ENCODE measurements around the gene ESPL1. TPM values are rescaled to one million over a fixed set of nuclear protein-coding genes. Genes with fewer than 3 reads are reported as not detected.

The ESPL1 gene
- total RNA-seq (2022; extraction: Qiagen RNA extraction), result 15.3 to 23.5 TPM (median 19.9 TPM) in 5 replicates

DNA sequence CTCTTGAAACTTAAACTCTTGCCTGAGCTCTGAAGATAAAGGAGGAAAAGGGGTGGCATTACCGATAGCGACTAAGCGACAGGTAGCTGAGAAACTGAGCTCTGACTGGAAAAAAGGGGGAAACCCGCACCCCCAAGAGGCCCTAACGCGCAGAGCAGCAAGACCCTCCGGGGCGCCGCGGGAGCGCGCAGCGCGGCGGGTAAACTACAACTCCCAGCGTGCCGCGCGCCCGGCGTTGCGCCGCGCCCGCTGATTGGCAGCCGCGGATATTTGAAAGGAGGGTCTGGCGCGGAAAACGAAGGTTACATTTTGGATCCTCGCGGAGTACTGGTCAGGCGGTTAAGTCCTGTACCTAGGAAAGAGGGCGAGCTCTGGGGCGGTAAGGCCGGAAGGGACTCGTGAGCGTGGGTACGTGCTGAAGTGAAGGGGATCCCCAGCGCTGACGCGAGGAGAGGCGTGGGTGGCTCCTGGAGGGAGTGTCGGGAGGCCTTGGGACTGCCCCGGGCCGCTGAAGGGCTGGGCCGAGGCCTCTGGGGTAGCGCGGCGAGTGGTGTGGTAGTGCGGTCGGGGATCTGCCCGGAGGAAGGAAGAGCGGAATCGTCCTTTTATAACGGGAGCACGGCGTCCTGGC lies at the start of gene ESPL1:
ESPL1 (plus strand) TSS at position 301 of the 631 bp plus-strand sequence. CDS start 468 bp downstream, outside the sequence.

DNA sequence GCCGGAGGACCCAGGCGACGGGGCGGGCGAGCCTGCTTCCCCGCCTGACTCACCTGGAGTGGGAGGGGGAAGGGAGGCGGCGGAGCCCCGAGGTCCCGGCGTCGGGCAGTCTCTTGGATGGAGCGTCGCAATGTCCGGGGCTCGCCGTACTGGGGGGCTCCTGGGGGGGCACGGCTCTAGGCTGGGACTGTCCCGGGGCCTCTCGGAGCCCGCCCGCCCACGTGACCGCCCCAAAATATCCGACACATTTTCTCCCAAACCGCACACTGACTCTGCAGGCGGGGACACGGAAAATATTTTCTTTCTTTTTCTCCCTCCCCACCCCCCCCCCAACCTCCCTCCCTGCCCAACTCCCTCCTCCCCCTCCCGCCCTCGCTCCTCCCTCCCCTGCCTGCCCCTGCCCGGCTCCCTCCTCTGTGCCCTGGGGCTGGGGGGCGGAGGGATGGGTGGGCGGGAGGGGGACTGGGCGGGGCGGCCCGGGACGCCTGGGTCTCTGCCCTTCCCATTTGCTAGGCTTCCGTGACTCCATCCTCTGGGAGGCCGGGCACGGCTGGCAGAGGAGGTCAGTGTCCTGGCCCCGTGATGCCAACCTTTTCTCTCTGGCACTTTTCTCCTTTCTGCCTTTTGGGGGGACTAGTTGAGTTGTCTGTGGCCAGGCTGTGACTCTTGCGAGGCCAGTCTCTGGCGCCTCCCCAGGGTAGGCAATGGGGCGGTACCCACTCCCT lies 36.0 kb upstream of the ESPL1 start, which contains the start of gene RARG:
RARG (minus strand) TSS at position 289 of the 725 bp plus-strand sequence. CDS start 4,664 bp downstream, outside the sequence.

DNA sequence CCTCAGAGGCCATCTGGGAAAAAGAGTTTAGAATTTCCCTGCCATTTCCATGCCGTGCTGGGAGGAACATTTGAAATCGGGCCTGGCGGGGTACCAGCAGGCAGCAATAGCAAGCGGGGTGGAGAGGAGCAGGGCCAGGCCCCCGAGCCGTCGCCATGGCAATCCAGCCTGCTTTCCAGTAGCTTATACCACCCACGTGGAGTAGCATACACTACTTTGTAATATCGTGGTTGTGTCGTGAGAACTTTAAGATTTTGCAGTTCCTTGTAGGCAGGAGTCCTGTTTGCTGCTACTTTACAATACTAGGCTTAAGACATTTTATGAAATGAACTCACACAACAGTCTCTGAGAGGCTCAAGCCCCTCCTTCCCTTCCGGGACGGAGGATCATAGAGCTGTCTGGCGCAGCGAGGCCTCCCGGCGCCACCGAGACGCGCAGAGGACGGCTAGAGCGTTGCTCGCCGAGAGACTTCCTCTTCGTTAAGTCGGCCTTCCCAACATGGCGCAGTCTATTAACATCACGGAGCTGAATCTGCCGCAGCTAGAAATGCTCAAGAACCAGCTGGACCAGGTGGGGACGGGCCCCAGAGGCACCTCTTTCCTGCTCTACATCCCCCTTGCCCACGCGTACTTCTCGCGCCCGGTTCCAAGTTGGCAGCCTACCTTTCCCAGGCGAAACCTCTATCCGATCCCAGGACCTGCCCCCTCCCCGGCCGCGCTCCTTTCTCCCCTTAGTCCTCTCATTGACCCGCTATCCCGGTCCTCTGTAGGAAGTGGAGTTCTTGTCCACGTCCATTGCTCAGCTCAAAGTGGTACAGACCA lies 27.2 kb downstream of the ESPL1 start, which contains the start of gene PFDN5:
PFDN5 (plus strand) TSS at position 473 of the 821 bp plus-strand sequence; CDS start at position 499, 26 bp downstream.

DNA sequence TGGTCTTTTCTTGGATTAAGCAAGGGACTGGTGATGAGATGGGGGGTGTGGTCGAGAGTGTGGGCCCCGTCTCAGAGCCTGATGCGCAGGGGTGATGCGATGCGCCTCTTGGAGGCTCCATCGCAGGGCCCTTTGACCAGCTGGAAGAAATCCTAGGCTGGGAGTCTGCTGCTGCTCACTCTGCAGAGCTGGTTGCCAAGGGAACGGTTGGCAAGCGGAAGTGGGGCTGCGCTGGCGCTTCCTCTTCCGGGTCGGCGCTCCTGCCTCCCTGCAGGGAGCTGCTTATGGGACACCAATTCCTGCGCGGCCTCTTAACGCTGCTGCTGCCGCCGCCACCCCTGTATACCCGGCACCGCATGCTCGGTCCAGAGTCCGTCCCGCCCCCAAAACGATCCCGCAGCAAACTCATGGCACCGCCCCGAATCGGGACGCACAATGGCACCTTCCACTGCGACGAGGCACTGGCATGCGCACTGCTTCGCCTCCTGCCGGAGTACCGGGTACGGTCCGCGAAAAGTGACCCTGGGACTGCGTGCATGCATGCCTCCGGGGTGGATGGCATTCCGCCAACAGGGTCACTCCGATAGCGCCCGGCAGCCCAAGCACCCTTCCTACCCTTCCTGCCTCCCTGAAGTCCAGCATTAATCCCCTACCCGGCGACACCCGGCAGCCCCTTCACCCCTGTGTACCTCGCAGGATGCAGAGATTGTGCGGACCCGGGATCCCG lies 31.5 kb downstream of the ESPL1 start, which contains the start of gene MYG1:
MYG1 (plus strand) TSS at position 242 of the 727 bp plus-strand sequence; CDS start at position 285, 43 bp downstream.

GRCh38 chr12:53336181-53336681 lies 68.1 kb downstream of the ESPL1 start, which contains the start of gene SP7:
Gene SP7, minus strand, starts transcription at chr12:53336354. Its CDS starts 708 bp downstream, at chr12:53335646.

Other genes with a start within 250 kb of the ESPL1 start
- 20.4 to 34.4 TPM (median 32.3 TPM) in 5 replicates for gene TNS2, start 218.2 kb upstream of the ESPL1 start, total RNA-seq (2022; extraction: Qiagen RNA extraction)
- gene SPRYD3, start 188.9 kb upstream of the ESPL1 start, total RNA-seq (2022; extraction: Qiagen RNA extraction), result 35.0 to 41.4 TPM (median 38.4 TPM) in 5 replicates
- gene IGFBP6, start 170.6 kb upstream of the ESPL1 start, total RNA-seq (2022; extraction: Qiagen RNA extraction), result 154 to 257 TPM (median 250 TPM) in 5 replicates
- 0.18 to 0.35 TPM (median 0.21 TPM) in 5 replicates for gene SOAT2, start 164.8 kb upstream of the ESPL1 start, total RNA-seq (2022; extraction: Qiagen RNA extraction)
- gene ZNF740, start 87.6 kb upstream of the ESPL1 start, total RNA-seq (2022; extraction: Qiagen RNA extraction), result 12.2 to 17.3 TPM (median 15.5 TPM) in 5 replicates
- 4.0 to 6.4 TPM (median 6.1 TPM) in 5 replicates for gene CSAD, start 87.4 kb upstream of the ESPL1 start, total RNA-seq (2022; extraction: Qiagen RNA extraction)
- 0.13 to 0.59 TPM (median 0.33 TPM) in 5 replicates for gene ITGB7, start 61.0 kb upstream of the ESPL1 start, total RNA-seq (2022; extraction: Qiagen RNA extraction)
- 25.9 to 32.6 TPM (median 30.7 TPM) in 5 replicates for gene RARG, start 36.1 kb upstream of the ESPL1 start, total RNA-seq (2022; extraction: Qiagen RNA extraction)
- 472 to 519 TPM (median 490 TPM) in 5 replicates for gene PFDN5, start 27.2 kb downstream of the ESPL1 start, total RNA-seq (2022; extraction: Qiagen RNA extraction)
- 75.1 to 107 TPM (median 97.5 TPM) in 5 replicates for gene MYG1, start 31.4 kb downstream of the ESPL1 start, total RNA-seq (2022; extraction: Qiagen RNA extraction)
- 76.4 to 83.0 TPM (median 81.6 TPM) in 5 replicates for gene AAAS, start 53.3 kb downstream of the ESPL1 start, total RNA-seq (2022; extraction: Qiagen RNA extraction)
- gene SP7, start 68.1 kb downstream of the ESPL1 start, total RNA-seq (2022; extraction: Qiagen RNA extraction), result 0.08 TPM in 1 of 5 replicates, not detected in the others
- 18.6 to 26.9 TPM (median 22.5 TPM) in 5 replicates for gene SP1, start 111.9 kb downstream of the ESPL1 start, total RNA-seq (2022; extraction: Qiagen RNA extraction)
- gene AMHR2, start 155.6 kb downstream of the ESPL1 start, total RNA-seq (2022; extraction: Qiagen RNA extraction), result 1.0 to 2.1 TPM (median 1.4 TPM) in 5 replicates
- 307 to 394 TPM (median 366 TPM) in 5 replicates for gene PRR13, start 173.4 kb downstream of the ESPL1 start, total RNA-seq (2022; extraction: Qiagen RNA extraction)
- 625 to 659 TPM (median 634 TPM) in 5 replicates for gene PCBP2, start 183.8 kb downstream of the ESPL1 start, total RNA-seq (2022; extraction: Qiagen RNA extraction)
- 10.1 to 18.8 TPM (median 17.3 TPM) in 5 replicates for gene MAP3K12, start 231.2 kb downstream of the ESPL1 start, total RNA-seq (2022; extraction: Qiagen RNA extraction)
- 40.6 to 62.1 TPM (median 60.8 TPM) in 5 replicates for gene TARBP2, start 233.0 kb downstream of the ESPL1 start, total RNA-seq (2022; extraction: Qiagen RNA extraction)
- not detected in 5 replicates for gene NPFF, start 239.2 kb downstream of the ESPL1 start, total RNA-seq (2022; extraction: Qiagen RNA extraction)